H54 (cell line): ENCODE data around the gene ARMCX4.

Source experiments
- DNase-seq: peaks from one replicate; pipeline ENCODE4 v3.0.0; 2011; ENCODE audit warnings: low spot score, mixed read lengths; ENCODE audit not compliant: insufficient read length
- FAIRE-seq: peaks from 3 replicates; lab custom pipeline; 2011; peaks lifted over from hg19 to GRCh38; lab: Jason Lieb, UNC
- POLR2A ChIP-seq: IDR thresholded peaks from 2 replicates; pipeline ENCODE4 v1.6.1; 2011; ENCODE audit warnings: low read depth, mild to moderate bottlenecking, low read length

ARMCX4 gene

DNA sequence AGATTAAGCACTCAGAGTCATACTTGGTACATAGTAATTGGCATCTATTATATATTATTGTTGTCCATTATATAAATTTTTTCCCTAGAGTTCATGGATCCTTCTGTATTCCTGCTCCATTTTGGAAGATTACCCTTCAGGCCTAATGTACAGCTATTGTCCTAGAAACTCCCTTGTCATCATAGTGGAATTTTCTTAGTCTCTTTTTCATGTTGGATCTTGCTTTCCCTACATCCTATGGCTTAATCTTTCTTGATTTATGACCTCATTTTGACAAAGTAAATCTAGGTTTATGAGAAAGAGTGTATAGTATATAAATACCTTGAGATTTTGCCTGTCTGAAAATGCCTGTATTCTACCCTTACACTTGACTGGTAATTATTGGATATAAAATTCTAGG, 22.1 kb downstream of the ARMCX4 start:
- FAIRE-seq (no peak), DNase-seq (no peak)
- no peak for TF ChIP-seq POLR2A

DNA sequence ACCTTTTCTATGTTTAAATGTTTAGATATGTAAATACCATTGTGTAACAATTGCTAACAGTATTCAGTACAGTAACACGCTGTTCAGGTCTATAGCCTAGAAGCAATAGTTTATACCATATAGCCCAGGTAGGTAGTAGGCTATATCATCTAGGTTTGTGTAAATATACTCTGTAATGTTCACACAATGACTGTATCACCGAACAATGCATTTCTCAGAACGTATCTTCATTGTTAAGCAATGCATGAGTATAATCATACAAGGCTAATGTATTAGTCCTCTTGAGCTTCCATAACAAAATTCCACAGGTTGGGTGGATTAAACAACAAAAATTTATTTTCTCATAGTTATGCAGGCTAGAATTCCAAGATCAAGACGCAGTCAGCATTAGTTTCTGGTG, 22.7 kb downstream of the ARMCX4 start:
- FAIRE-seq = no peak
- DNase-seq = no peak
- no peak for TF ChIP-seq POLR2A

DNA sequence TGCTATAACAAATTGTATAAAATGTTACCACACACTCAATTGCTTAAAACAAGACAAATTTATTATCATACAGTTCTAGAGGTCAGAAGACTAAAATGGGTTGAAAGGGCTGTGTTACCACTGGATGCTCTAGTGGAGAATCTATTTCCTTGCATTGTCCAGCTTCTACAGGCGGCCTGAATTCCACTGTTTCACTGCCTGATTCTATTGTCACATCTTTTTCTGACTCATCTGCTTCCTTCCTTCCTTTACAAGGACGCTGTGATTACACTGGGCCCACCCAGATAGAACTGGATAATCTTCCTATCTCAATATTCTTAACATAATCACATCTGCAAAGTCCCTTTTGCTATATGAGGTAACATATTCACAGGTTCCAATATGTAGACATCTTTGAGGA, 45.7 kb downstream of the ARMCX4 start:
- DNase-seq (no peak), FAIRE-seq (no peak)
- no peak for TF ChIP-seq POLR2A
